HL-60 (cell line): ENCODE data around the gene ZGPAT.
A peak's percentile ranks its signal among the peaks of the same experiment; 100 is the strongest.

Experiments
- DNase-seq, 2 experiments: peaks; one replicate each; pipeline ENCODE4 v3.0.0-alpha.2; 2010 to 2020; ENCODE audit warnings: low read depth in 1 of 2, low spot score in 1 of 2
- H3K27ac ChIP-seq: fragments of 250-450 bp; sonication (Bioruptor Pico); replicated peaks from 2 replicates; pipeline ENCODE4 v1.5.1; 2020; ENCODE audit warnings: mild to moderate bottlenecking, moderate library complexity
- H3K27me3 ChIP-seq: fragments of 250-450 bp; sonication (Bioruptor Pico); 2 replicates; pipeline ENCODE4 v1.5.1; 2021; ENCODE audit warnings: mild to moderate bottlenecking, moderate library complexity; ENCODE audit not compliant: insufficient read depth, poor library complexity, severe bottlenecking
- H3K4me3 ChIP-seq: replicated peaks from 2 replicates; pipeline ENCODE4 v1.5.1; 2011; ENCODE audit warnings: mild to moderate bottlenecking, control low read depth, low read length; ENCODE audit not compliant: insufficient read depth
- GABPA ChIP-seq: IDR thresholded peaks from 2 replicates; pipeline ENCODE4 v1.6.1; 2012; ENCODE audit warnings: low read depth
- POLR2AphosphoS5 ChIP-seq: IDR thresholded peaks from 2 replicates; pipeline ENCODE4 v1.6.1; 2012; ENCODE audit warnings: low read depth
- REST ChIP-seq: IDR thresholded peaks from 2 replicates; pipeline ENCODE4 v1.6.1; 2012; ENCODE audit warnings: low read depth; ENCODE audit not compliant: insufficient replicate concordance
- SPI1 ChIP-seq: IDR thresholded peaks from 2 replicates; pipeline ENCODE4 v1.6.1; 2012; ENCODE audit warnings: low read depth, mild to moderate bottlenecking, borderline replicate concordance
- TF ChIP-seq, protein P1 (sequence below): IDR thresholded peaks from one replicate; pipeline ENCODE4 v1.5.1; 2011; ENCODE audit warnings: low read length, control low read depth, inconsistent platforms; ENCODE audit not compliant: insufficient read depth

Gene ZGPAT

DNA sequence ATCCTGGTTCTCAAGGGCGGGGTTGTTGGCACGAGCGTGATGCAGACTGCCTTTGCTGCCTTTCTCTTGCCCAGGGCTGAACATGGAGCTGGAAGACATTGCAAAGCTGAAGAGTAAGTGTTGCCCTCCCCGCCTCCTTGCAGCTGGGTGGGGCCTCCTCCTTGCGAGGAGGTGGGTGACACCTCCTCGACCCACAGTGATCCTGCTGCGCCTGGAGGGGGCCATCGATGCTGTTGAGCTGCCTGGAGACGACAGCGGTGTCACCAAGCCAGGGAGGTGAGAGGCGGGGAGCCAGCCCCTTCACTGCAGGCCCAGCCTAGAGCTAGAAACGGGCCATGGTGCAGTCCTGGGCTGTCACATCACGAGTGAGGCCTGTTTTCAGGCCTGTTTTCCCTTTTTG lies 29.8 kb upstream of the ZGPAT start:
- H3K27ac ChIP-seq: no peak overlapping the region
- H3K27me3 ChIP-seq: no peaks in the 10 kb centered on the region
- DNase-seq: no peak
- TF ChIP-seq SPI1 (no peak), GABPA (no peak), POLR2AphosphoS5 (no peak), REST (no peak)
- TF ChIP-seq, protein P1, sequence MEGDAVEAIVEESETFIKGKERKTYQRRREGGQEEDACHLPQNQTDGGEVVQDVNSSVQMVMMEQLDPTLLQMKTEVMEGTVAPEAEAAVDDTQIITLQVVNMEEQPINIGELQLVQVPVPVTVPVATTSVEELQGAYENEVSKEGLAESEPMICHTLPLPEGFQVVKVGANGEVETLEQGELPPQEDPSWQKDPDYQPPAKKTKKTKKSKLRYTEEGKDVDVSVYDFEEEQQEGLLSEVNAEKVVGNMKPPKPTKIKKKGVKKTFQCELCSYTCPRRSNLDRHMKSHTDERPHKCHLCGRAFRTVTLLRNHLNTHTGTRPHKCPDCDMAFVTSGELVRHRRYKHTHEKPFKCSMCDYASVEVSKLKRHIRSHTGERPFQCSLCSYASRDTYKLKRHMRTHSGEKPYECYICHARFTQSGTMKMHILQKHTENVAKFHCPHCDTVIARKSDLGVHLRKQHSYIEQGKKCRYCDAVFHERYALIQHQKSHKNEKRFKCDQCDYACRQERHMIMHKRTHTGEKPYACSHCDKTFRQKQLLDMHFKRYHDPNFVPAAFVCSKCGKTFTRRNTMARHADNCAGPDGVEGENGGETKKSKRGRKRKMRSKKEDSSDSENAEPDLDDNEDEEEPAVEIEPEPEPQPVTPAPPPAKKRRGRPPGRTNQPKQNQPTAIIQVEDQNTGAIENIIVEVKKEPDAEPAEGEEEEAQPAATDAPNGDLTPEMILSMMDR: no peak
- no peak overlapping the region for H3K4me3 ChIP-seq

DNA sequence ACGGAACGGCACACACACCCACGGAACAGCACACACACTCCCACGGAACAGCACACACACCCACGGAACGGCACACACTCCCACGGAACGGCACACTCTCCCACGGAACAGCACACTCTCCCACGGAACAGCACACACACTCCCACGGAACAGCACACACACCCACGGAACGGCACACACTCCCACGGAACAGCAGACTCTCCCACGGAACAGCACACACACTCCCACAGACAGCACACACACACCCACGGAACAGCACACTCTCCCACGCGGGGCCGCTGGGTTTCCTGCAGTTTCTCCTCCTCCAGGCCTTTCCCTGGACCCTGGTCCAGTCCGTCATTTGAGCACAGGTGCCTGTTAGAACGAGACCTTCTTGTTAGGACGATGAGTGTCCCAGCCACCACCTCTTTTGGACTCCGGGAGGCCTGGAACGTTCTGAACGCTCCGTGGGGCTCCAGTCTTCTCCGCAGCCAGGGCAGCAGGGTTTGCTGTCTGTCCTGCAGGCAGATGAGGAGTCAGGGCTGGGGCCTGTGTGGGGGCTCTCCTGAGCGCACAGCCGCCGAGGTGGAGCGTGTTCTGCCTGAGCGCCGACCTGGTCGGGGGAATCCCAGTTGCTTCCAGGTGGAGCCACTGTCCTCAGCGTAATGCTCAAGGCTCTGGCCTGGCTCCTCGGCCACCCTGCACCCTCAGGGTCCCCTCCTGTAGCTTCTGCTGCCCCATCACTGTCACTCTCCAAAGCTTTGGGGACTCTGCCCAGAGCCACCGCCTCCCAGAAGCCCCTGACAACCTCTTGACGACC lies 29.0 kb upstream of the ZGPAT start:
- H3K27me3 ChIP-seq: no peaks in the 10 kb centered on the region
- no peak for DNase-seq
- H3K4me3 ChIP-seq: no peak overlapping the region
- H3K27ac ChIP-seq: no peak overlapping the region
- no peak for TF ChIP-seq REST
- 0 out of 2 replicates have a peak, but pooled peaks have one; percentile 26 for TF ChIP-seq POLR2AphosphoS5
- no peak for TF ChIP-seq GABPA

DNA sequence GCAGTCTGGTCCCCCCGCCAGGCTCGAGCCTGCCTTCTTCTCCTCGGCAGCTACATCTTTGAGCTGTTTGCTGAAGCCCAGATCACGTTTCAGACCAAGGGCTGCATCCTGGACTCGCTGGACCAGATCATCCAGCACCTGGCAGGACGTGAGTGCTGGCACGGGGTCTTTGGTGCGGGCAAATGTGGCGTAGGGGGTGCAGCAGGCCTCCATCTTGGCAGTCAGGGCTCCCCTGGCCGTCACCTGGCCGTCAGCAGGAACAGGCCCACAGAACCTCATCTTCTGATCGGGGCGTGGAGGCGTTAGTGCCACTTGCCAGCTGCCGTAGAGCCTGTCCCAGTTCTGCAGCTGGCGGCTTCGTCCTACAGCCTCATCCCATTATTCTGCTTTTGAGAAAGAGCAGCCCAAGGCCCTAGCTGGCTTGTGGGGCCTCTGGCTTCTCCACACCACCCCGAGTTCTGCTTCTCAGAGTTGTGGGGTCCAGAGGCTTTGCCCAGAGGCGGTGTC lies 28.0 kb upstream of the ZGPAT start:
- no peak for DNase-seq
- no peak overlapping the region for H3K27ac ChIP-seq
- TF ChIP-seq POLR2AphosphoS5 (no peak), GABPA (no peak), REST (no peak), SPI1 (no peak)
- TF ChIP-seq, protein P1: no peak
- no peak overlapping the region for H3K4me3 ChIP-seq
- H3K27me3 ChIP-seq: no peaks in the 10 kb centered on the region
